Kidney glomerular epithelial cell (primary cell): ENCODE data around the gene ADARB2.
"Not testable (repeated sequence)": the region's sequence is repeated elsewhere in the genome, so short reads cannot be mapped to it uniquely, and the experiment has no call there.

Experiments used
- DNase-seq: peaks from one replicate; lab custom pipeline; 2025; lab: John Stamatoyannopoulos, UW

ADARB2 gene

DNA sequence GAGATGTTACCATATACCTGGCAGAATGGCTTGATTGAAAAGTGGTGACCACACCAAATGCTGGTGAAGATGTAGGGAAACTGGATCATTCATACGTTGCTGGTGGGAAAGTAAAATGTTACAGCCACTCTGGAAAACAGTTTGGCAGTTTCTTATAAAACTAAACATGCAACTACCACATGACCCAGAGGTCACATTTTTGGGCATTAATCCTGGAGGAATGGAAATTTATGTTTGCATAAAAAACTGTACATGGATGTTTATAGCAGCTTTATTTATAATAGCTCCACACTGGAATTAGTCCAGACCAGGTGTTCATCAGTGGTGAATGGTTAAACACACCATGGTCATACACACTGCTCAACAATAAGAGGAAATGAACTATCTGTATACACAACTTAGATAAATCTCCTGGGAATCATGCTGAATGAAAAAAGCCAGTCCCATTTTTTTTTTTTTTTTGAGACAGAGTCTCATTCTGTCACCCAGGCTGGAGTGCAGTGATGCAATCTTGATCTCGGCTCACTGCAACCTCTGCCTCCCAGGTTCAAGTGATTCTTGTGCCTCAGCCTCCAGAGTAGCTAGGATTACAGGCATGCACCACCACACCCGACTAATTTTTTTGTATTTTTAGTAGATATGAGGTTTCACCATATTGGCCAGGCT is 309.7 kb downstream of the ADARB2 start:
- DNase-seq: not testable (repeated sequence)

DNA sequence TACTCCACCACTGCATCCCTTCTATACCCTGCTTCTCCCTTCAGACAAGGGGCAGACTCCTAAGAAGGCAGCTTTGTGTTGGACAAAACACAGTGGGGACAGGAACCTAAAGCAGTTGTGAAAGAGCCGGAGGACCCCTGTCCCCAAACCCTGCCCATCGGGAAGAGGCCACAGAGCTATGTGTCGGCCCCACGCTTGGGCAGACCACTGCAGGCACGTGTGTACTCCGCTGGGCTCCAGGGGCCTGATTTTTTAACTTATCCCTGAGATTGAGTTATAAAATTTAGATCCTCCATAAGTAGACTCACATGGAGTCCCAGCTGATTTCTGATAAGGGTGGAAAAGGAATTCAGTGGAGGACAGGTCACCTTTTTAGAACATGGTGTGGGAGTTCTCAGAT is 310.5 kb downstream of the ADARB2 start:
- no peak for DNase-seq

DNA sequence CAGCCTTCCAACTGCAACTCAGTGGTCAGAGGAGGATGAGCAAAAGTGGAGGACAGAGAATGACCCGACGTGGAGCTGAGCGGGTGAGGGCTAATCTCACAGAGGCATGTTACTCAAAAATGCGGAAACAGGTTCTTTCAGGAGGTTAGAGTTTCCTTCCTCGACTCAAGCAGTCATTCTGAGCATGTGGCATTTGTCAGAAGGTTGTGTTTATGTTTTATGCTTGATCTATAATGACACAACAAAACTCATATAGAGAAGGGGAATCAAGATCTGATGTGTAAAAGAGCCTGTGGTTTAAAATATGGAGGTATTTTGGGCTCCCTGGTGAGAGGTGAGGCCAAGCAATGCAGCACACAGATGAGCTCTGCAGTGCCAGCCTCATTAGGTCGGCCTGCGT is 311.4 kb downstream of the ADARB2 start:
- DNase-seq: no peak

DNA sequence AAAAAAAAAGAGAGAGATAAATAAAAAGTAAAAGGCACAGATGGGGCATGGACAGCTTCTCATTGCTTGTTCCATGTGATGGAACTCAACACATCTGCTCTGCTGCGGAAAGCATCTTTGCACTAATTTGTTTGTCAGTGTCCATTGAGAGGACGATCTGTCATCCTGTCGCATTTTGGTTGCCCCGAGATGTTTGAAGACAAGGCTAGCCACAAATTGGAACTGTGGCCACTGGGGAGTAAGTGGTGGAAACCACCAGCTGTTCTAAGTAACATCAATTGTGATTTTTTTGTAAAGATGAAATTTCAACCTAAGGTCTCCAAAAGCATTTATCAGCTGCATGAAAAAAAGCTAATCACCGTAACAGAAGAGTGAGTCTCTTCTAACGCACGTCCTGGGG is 312.7 kb downstream of the ADARB2 start:
- no peak for DNase-seq

DNA sequence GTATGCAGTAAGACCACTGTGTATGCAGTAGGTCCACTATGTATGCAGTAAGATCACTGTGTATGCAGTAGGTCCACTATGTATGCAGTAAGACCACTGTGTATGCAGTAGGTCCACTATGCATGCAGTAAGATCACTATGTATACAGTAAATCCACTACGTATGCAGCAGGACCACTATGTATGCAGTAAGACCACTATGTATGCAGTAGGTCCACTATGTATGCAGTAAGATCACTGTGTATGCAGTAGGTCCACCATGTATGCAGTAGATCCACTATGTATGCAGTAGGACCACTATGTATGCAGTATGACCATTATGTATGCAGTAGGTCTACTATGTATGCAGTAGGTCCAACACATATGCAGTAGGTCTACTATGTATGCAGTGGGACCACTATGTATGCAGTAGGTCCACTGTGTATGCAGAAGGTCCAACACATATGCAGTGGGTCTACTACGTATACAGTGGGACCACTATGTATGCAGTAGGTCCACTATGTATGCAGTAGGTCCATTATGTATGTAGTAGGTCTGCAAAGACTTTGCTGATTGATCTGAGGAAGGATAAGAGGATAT is 313.6 kb downstream of the ADARB2 start:
- DNase-seq: no peak

DNA sequence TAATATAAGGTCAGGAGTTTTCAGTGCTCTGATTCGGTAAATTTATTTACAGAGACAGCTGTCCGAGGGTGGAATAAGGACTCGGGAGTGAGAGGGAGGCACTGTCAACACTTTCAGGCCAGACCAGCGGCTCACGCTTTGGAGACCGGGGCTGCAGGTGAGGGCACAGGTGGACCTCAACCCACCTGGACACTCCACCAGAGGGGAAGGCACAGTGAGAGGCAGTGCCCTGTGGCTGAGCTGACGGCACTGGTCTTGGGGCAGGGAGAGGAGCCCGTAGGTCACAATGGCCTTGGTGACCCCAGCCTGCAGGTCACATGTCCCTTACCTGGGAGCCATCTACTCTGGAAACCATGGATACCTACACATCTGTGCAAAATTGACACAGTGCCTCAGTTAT is 315.1 kb downstream of the ADARB2 start:
- no peak for DNase-seq

DNA sequence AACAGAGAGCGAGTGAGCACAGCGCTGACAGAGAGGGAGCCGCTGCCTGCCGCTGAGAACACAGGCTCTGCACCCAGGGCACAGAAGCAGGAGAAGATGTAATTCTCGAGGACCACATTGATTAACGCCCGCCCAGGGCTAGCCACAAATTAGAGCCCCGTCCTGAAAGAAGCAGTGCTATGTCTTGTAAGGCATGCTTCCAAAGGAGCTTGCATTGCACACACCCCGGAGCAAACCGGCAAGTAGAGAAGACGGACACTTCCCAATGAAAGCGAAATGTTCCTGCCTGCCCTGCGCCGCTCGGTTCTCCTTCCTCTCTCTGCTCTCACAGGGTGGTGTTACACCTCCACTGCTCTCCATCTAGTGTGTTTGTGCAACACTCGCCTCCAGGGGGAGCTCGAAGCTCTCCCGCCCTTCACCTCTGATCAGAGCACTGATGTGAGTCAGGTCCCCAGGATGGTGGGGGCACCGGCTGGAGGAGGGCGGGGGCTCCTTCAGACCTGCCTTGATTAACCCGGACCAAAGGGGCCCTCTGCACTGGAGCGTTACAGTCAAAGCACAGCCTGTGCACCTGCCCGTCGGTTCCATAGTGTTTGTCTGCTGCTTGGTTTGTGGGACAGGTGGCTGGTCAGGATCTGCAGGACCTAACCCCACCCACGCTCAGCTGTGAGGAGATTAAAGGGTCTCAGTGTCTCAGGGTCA is 316.5 kb downstream of the ADARB2 start:
- peak; percentile 50 for DNase-seq

DNA sequence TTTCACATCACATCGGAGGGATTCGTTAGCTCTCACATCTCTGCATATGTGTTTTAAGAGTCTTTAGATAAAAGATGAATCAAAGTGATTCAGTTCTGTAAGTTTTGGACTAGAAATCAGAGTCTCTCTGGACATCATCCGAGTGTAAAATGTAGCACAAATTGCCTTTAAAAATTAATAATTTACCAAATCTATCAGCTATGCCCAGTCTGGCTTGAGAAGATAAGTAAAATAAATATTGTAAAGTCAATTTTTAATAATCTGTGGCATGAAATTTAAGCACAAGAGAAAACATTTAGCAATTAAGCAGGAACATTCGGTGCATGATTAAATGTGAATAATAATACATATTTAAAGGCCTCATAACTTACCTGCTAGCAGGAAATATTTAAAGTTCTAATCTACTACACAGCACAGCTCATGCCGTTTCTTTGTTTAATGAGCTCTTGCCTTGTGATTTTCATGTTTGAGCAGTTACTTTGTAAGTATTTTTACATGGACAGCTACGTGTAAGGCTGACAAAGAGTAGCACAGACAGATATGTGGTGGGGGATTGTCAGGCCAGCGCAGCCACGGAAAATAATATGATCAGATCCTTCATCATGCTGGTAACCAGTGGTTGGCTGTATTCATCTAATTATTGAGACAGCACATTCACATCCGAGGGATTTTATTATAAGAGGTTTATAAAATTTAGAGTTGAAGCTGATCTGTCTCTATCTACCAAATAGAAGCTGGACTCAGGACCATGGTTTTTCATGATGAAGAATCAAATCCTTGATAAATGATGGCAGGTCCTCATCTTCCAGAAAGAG is 317.3 kb downstream of the ADARB2 start:
- DNase-seq: no peak

DNA sequence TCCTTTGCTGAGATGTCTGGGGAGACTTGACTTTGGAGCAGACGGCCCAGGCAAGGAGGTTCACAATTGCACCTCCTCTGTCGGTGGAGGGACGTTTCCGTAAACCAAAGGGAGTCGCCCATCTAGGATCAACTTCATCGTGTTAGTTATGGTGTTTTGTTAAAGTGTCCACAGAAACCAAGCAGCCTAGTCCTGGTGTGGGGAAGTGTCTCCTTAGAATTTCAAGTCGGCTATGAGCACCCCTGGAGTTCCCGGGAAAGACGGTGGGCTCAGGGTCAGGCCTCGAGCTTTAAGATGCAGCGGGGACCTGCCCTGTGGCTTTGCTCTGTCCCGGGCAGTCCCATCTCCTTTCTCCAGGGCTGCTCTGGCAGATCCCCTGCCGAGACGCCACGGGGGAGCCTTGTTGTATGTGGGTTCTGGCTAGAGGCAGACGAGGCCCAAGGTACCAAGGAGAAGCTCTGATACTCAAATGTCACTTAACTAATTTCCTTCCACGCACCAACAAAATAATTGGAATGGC is 319.2 kb downstream of the ADARB2 start:
- DNase-seq: no peak

DNA sequence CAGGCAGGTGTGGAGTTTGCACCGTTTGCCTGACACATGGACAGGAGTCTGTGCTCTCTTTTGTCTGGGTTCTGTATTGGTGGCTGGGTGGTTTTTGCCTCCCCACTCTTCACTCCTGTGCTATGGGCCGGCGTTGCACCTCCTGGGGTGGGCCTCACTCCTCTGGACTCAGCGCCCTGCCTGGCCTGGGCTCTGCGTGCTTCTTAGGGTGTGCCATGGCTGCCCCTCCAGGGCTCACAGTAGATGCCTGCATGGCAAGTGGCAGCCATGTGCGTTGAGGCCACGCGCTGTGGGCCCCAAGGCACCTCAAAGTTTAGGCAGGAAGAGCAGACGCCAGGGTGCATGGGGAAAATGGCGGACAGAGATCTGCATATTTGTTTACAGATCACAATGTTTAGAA is 319.8 kb downstream of the ADARB2 start:
- no peak for DNase-seq

DNA sequence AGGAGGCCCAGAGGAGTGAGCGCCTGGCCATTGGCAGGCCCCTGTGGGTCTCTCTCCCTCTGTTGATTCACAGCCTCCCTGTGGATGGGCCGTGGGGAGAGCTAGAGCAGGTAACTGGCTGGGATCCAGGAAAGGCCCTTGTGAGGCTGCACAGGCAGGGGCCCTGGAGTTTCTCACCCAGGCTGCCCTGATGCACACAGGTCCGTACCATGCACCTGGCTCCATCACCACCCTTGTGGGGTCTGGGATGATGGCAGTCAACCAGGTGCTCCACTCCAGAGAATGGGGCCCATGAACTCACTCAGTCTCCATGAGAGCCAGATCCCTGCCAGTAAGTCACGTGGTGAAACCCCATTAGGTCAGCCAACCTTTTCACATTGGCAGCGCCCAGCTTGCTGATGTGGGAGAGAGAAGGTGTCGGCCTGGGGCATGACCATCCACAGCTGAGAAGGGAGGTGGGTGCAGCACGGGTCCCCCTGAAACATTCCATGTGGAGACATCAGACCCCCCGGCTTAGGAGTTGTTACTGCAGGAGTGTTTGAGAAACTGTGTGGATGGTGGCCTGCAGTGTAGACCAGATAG is 320.8 kb downstream of the ADARB2 start:
- DNase-seq: no peak

DNA sequence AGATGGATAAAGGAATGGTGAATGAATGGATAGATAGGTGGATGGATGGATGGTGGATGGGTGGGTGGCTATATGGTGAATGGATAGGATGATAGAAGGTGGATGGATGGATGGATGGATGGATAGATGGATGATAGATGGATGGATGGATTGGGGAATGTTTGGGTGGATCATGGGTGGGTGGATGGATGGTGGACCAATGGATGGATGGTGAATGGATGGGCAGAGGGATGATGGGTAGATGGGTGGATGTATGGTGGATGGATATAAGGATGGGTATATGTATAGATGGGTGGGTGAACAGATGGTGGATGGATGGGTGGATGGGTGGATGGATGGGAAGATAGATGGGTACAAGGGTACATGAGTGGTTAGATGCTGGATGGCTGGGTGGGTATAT is 322.4 kb downstream of the ADARB2 start:
- no peak for DNase-seq

DNA sequence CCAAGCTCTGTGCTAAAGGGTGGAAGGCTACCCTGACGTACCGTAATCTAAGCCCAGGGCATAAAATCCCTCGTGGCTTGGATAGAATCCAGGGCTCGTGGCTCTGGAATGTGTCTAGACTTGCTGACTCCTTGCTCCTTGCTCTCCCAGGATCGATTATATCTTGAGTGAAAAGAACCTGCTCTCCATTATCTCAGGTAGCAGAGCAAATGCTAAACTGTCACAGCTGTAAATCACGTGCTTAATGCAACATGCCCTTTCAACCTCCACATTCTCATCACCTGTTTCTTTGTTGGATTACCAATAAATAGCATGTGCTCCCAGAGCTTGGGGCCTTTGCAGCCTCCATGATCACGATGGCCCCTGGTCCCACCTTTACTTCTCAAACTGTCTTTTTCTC is 323.0 kb downstream of the ADARB2 start:
- not testable (repeated sequence) for DNase-seq

DNA sequence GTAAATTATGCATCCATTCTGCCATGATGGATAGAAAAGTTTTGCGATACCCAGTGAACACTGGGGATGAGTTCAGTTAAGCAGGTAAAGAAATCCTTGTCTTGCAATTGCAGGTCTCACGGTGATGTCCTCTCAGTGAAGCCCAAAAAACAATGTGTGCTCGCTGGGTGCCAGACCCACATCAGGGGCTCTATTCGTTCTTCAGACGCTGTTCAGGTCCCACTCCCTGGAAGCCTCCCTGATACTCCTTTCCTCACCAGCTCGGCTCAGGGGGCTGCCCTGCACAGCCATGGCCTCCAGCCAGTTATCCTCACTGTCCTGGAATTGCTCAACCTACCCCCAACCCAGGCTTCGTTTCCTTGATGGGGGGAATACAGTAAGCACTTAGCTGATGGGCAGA is 323.5 kb downstream of the ADARB2 start:
- no peak for DNase-seq

DNA sequence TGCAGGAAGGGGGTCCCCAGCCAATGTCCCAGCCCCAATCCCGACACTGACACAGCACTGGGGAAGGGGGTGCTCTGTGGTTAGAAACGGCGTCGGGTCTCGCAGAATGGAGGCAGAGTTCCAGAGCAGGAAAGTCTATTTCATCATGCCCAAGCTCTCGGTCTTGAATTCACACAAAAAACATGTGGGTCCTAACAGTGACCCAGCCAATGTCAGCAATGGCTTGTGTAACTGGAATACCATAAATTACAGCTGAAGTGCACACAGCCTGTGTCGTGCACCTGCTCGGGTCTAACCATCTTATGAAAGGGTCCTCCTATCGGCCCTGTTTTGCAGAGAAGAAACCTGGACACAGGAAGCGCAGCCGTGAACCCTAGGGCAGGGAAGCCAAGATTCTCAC is 324.1 kb downstream of the ADARB2 start:
- DNase-seq: no peak

DNA sequence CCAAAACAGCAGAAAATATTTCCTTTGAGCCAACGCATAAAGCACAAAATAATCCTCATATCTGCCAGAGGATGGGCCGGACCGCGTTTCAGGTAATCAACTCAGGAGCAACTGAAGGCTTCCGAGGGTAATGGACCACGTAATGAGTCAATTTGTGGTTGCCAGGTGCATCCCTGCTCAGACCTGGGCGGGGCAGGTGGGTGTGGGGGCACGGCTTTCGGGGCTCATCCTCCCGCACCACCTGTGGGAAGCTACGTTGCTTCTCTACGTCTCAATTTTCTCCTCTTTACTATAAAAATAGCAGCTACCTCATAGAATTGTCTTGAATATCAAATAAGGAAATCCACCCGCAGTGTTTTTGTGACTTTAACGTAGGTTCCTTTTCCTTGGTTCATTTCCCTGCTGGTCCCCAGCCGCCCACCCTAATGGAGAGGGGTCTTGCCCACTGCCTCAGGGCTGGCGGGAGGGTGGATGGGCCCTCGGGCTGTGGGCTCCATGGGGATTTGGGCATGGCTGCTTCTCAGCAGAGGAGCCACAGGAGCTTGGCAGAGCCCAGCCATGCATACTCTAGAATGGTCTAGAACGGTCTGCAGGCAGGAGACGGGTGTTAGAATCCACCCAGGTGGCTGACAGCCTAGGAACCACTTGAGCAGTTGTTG is 324.7 kb downstream of the ADARB2 start:
- DNase-seq: no peak

DNA sequence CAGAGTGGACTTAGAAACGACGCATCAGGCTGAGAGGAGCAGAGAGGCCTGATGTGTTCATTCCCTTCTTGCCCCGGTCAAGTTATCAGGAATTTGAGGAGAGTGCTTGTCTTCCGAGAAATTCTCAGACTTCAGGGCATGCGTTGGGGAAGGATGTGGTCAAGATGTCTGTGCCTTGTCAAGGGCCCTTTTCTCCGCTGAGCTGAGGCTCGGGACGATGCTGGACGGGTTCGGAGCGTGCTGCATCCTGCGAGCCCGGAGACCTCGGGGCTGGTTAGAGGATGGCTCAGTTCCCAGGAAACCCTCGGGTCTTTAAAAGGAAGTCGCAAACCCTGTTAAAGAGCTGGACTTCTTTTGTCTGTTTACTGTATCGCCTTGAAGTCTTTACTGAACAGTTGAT is 325.4 kb downstream of the ADARB2 start:
- DNase-seq: no peak

DNA sequence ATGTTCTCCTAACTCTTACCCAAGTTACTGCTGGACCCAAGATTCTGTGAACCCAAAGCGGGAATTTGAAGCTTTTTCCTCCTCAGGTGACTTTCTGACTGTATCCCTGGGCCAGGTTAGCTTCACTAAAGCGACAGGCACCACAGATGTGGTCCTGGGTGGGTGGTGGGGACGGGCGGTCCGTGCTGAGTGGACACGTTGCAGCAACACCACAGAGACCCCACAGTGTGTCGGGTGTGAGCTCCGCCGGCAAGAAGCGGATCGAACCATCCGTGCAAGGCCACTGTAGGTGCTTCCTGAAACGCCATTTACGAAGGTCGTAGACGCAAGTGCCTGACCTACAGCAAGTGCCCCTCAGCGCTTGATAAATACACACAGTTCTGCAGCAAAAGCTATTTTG is 325.9 kb downstream of the ADARB2 start:
- no peak for DNase-seq

DNA sequence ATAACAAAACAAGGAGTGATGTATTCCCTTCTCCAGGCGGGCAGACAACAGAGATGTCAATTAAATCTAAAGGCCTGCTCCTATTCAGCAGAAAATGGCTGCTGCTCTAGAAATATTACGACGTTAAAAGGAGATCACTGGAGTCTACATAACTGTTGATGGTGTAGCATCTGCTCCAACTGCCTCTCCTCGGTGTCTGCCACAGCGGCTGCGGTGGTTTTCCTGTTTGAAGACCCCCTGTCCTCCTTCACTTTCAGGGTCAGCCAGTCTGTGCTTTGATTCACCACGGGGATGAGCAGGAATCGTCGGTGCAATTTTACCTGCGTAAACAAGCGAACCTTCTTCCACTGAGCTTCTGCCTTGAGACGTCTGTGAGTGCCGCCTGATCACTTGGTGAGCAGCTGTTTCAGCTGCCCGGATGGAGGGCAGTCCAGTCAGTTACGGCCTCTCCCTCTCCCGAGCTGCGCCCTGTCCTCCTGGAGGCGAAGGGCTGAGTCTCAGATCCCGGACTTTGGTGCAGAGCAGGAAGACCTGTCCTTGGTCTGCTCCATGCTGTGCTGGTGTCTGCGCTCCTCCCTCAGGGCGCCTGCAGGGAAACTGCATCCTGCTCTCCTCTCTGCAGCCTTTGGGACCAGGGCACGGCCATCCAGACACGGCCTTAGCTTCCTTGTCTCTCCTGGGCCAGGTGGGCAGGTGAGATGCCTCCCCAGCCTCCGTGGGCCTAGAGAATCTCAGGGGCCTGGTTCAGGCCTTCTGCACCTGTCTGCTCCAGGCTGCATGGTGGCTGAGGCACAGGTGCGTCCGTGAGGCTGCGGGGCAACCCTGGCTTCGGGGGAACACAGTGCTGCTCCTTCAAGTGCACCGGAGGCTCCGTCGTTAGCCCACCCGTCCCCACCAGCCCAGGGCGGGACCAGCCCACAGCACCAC is 326.6 kb downstream of the ADARB2 start:
- no peak for DNase-seq

DNA sequence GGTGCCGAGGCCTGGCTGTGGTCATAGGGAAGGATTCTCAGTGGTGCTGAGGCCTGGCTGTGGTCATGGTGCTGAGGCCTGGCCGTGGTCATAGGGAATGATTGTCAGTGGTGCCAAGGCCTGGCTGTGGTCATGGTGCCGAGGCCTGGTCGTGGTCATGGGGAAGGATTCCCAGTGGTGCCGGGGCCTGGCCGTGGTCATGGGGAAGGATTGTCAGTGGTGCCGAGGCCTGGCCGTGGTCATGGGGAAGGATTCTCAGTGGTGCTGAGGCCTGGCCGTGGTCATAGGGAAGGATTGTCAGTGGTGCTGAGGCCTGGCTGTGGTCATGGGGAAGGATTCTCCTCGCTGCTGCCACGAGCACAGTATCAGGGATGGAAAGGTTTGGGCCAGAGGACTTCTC is 327.3 kb downstream of the ADARB2 start:
- no peak for DNase-seq

DNA sequence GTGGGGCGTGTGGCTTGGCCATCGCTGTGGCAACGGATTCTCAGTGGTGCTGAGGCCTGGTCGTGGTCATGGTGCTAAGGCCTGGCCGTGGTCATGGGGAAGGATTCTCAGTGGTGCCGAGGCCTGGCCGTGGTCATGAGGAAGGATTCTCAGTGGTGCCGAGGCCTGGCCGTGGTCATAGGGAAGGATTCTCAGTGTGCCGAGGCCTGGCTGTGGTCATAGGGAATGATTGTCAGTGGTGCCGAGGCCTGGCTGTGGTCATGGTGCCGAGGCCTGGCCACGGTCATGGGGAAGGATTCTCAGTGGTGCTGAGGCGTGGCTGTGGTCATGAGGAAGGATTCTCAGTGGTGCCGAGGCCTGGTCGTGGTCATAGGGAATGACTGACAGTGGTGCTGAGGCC is 327.9 kb downstream of the ADARB2 start:
- no peak for DNase-seq
